Measurements from ENCODE around the gene COL16A1. TPM values are rescaled to one million over a fixed set of nuclear protein-coding genes. Genes with fewer than 3 reads are reported as not detected.

The COL16A1 gene
- total and polyA plus RNA-seq, 3 experiments from 2014 or later: 0.85 TPM; not detected in 2

DNA sequence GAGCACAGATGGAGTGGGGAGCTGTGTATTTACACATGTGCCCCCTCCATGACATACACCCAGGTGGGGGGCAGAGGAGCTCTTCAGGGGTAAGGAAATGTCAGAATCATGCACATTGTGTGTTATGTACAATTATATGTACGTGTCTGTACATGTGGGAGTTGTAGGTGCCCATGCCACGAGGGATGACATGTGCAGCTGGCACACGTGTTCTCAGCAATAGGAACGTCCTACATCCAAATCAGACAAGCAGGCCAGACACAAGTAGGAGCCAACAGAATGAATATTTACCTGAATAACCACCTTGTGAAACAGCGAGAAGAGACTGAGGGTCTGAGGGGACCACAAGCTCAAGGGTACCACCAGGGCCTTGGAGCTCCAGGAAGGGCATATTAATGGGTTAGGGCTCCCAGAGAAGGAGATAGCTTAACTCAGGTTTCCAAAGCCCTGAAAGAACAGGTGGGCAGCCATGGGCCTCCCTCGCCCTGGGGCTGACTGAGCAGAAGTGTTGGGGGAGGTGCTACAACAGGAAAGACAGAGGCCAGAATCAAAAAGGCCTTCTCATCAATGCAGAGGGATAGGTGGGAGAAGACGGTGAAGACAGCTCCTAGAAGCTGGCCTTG lies 3.2 kb downstream of the COL16A1 start:
- DNase-seq: no peak
- H3K27ac ChIP-seq (ENCODE audit: low read depth, low read length): no peak overlapping the region
- Mint-ChIP-seq H3K9me3 (no peaks in the 10 kb centered on the region), H3K27ac (peak overlapping the region in 5 of 8 donors; percentile 14 to 77 (median 62)), H3K4me1 (peaks cover 39 to 58% (median 41%) of the 10 kb centered on the region in 3 donors), H3K27me3 (peaks cover 12 to 13% of the 10 kb centered on the region in 2 donors), H3K4me3 (peak overlapping the region in 1 of 7 donors; percentile 34), H3K36me3 (no peaks in the 10 kb centered on the region)
- H3K36me3 ChIP-seq (ENCODE audit: insufficient read depth, low read length): no peaks in the 10 kb centered on the region
- H3K4me1 ChIP-seq (ENCODE audit: insufficient read depth, low read length): peaks cover 39% of the 10 kb centered on the region
- no peak overlapping the region for H3K4me3 ChIP-seq (ENCODE audit: low read length)
- ChIA-PET POLR2A (no interaction called here), CTCF (interaction anchor here (0.8 to 1.4 kb wide), 4 partner anchors 14 to 88 kb away, joined by 3 to 4 read pairs (median 3); no protein-coding TSS in a partner anchor)
- H3K9me3 ChIP-seq (ENCODE audit: low read length): no peaks in the 10 kb centered on the region
- H3K27me3 ChIP-seq (ENCODE audit: insufficient read depth, low read length, poor library complexity, severe bottlenecking): peaks cover under 1% of the 10 kb centered on the region

DNA sequence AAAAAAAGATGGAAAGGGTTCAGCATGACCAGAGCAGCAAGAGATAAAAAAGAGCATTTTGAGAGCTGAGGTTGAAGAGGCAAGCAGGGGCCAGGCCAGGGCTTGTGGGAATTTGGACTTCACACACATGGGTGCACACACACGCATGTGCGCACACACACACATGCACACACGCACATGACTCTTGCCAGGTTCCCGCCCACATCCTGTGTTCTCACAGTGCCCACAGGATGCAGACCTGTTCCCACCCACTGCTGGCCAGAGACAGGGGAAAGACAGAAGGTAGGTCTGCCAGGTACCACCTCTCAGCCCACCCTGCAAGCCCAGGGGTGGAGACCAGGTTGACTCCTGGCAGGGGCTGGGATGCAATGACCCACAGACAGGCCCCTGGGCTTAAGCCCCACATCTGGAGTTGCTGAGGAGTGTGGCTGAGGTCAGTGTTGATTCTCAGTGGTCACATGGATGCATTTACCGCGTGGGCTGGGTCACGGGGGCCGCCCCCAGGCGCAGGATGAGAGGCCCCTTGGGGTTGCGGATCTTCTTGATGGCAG lies 4.4 kb downstream of the COL16A1 start:
- H3K9me3 ChIP-seq (ENCODE audit: low read length): no peaks in the 10 kb centered on the region
- H3K27me3 ChIP-seq (ENCODE audit: insufficient read depth, low read length, poor library complexity, severe bottlenecking): no peaks in the 10 kb centered on the region
- no peaks in the 10 kb centered on the region for H3K36me3 ChIP-seq (ENCODE audit: insufficient read depth, low read length)
- ChIA-PET CTCF (no interaction called here), POLR2A (interaction anchor here (0.6 kb wide), 1 partner anchor 637 kb away, joined by 5 read pairs; no protein-coding TSS in a partner anchor)
- H3K4me1 ChIP-seq (ENCODE audit: insufficient read depth, low read length): peaks cover 28% of the 10 kb centered on the region
- H3K27ac ChIP-seq (ENCODE audit: low read depth, low read length): no peak overlapping the region
- Mint-ChIP-seq H3K36me3 (no peaks in the 10 kb centered on the region), H3K27me3 (peaks cover 2 to 6% of the 10 kb centered on the region in 2 donors), H3K27ac (peak overlapping the region in 5 of 8 donors; percentile 28 to 91 (median 54)), H3K9me3 (no peaks in the 10 kb centered on the region), H3K4me3 (peak overlapping the region in 6 of 7 donors; percentile 8 to 56 (median 32)), H3K4me1 (peaks cover 27 to 46% (median 29%) of the 10 kb centered on the region in 3 donors)
- no peak overlapping the region for H3K4me3 ChIP-seq (ENCODE audit: low read length)
- peak in 2 of 5 donors; percentile 33 to 64 for DNase-seq

DNA sequence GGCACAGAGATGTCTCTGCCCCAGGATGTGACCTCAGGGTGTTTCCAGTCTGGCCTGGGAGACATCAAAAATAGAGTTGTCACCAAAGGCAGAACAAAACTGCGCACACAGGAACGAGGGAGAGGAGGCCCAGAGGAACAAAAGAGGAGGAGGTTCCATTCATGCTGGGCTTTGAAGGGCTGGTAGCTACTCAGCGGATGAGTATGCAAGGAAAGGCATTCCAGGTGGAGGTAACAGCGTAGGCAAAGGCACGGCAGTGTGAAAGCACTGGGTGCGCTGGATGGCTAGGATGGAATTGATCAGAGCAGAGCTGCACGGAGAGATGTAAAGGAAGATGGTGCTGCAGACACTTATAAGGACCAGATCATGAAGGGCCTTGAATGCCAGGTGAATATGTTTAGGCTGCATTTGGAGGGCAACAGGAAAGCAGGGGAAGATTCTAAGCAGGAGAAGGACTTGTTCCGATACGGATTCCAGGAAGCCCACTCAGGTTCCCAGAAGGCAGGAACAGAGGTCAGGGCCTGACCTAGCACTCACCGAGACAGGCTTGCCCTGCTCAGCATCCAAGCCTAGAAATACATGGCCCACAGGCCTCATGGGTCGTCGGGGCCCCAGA lies 6.3 kb downstream of the COL16A1 start:
- ChIA-PET CTCF (interaction anchor here (1.1 kb wide), 1 partner anchor 92 kb away, joined by 4 read pairs; no protein-coding TSS in a partner anchor), POLR2A (no interaction called here)
- Mint-ChIP-seq H3K27ac (peak overlapping the region in 1 of 8 donors; percentile 48), H3K4me1 (peaks cover 26 to 42% (median 28%) of the 10 kb centered on the region in 3 donors), H3K9me3 (no peaks in the 10 kb centered on the region), H3K36me3 (no peaks in the 10 kb centered on the region), H3K4me3 (peak overlapping the region in 1 of 7 donors; percentile 1), H3K27me3 (no peaks in the 10 kb centered on the region)
- no peak for DNase-seq
- Histone ChIP-seq H3K4me1 (ENCODE audit: insufficient read depth, low read length) (peaks cover 27% of the 10 kb centered on the region), H3K9me3 (ENCODE audit: low read length) (no peaks in the 10 kb centered on the region), H3K4me3 (ENCODE audit: low read length) (no peak overlapping the region), H3K27me3 (ENCODE audit: insufficient read depth, low read length, poor library complexity, severe bottlenecking) (no peaks in the 10 kb centered on the region), H3K36me3 (ENCODE audit: insufficient read depth, low read length) (no peaks in the 10 kb centered on the region), H3K27ac (ENCODE audit: low read depth, low read length) (no peak overlapping the region)

DNA sequence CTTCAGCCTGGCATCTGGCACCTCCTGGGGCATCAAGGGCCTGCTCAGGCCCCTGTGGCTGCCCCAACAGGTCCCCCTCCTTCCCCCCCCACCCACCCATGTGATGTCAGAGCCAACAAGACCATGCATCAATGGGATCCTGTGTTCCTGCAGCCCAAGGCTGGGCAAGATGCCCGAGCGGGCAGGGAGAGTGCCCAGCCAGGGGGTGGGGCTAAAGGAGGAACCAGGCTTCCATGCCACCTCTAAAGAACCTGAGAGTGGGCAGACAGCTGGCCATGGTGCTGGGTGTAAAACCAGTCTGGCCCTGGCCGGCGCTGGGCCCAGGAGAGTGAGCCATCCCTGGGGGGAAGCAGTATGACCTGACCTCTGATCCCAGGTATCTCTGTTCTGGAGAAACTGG lies 7.6 kb downstream of the COL16A1 start:
- no peaks in the 10 kb centered on the region for H3K27me3 ChIP-seq (ENCODE audit: insufficient read depth, low read length, poor library complexity, severe bottlenecking)
- Mint-ChIP-seq H3K4me1 (peaks cover 25 to 36% (median 26%) of the 10 kb centered on the region in 3 donors), H3K4me3 (no peak overlapping the region), H3K27ac (no peak overlapping the region), H3K27me3 (no peaks in the 10 kb centered on the region), H3K9me3 (no peaks in the 10 kb centered on the region), H3K36me3 (no peaks in the 10 kb centered on the region)
- H3K4me1 ChIP-seq (ENCODE audit: insufficient read depth, low read length): peaks cover 27% of the 10 kb centered on the region
- ChIA-PET CTCF (no interaction called here), POLR2A (no interaction called here)
- no peaks in the 10 kb centered on the region for H3K9me3 ChIP-seq (ENCODE audit: low read length)
- no peak overlapping the region for H3K27ac ChIP-seq (ENCODE audit: low read depth, low read length)
- H3K36me3 ChIP-seq (ENCODE audit: insufficient read depth, low read length): no peaks in the 10 kb centered on the region
- no peak for DNase-seq
- H3K4me3 ChIP-seq (ENCODE audit: low read length): no peak overlapping the region

DNA sequence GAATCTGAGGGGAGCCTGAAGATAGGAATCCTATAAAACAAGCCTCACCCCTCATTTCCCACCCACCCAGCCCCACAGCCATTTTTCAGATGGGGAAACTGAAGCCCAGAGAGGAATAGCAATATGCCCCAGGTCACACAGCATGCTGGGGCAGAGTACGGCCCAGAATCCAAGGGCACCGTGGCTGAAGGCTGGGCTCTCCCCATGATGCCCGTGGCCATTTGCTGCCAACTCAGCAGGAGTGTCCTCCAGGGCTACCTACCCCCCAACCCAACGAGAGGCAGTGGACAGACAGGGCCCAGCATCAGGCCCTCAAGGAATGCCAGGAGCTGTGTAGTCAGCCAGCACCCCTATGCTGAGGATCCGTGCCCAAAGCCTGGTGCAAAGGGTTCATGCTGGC lies 8.5 kb downstream of the COL16A1 start:
- no peak overlapping the region for H3K4me3 Mint-ChIP-seq
- ChIA-PET POLR2A (no interaction called here), CTCF (no interaction called here)
- Histone ChIP-seq H3K27ac (ENCODE audit: low read depth, low read length) (no peak overlapping the region), H3K4me1 (ENCODE audit: insufficient read depth, low read length) (peaks cover 20% of the 10 kb centered on the region), H3K4me3 (ENCODE audit: low read length) (no peak overlapping the region), H3K36me3 (ENCODE audit: insufficient read depth, low read length) (no peaks in the 10 kb centered on the region), H3K9me3 (ENCODE audit: low read length) (no peaks in the 10 kb centered on the region), H3K27me3 (ENCODE audit: insufficient read depth, low read length, poor library complexity, severe bottlenecking) (no peaks in the 10 kb centered on the region)
- no peaks in the 10 kb centered on the region for H3K27me3 Mint-ChIP-seq
- DNase-seq: no peak
- peaks cover 17 to 27% (median 18%) of the 10 kb centered on the region in 3 donors for H3K4me1 Mint-ChIP-seq
- H3K36me3 Mint-ChIP-seq: no peaks in the 10 kb centered on the region
- no peak overlapping the region for H3K27ac Mint-ChIP-seq
- H3K9me3 Mint-ChIP-seq: no peaks in the 10 kb centered on the region

DNA sequence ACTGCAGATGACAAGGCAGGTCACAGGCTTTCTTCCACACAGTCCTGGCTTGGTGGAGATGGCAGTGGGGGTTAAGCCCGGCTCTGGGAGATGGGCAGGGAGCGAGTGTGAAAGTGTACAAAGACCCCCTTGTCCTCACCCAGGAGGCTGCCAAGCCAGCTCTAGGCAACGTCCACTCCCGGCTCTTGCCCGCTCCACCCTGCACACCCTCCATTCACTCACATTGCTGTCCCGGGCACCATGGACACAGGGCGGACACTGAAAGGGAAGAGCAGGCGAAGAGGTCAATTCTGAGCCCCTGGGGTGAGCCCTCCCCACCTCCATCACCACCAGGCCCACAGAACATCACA lies 8.9 kb downstream of the COL16A1 start:
- no peak overlapping the region for H3K4me3 ChIP-seq (ENCODE audit: low read length)
- no peak overlapping the region for H3K27ac Mint-ChIP-seq
- no peaks in the 10 kb centered on the region for H3K9me3 Mint-ChIP-seq
- peaks cover 16% of the 10 kb centered on the region for H3K4me1 ChIP-seq (ENCODE audit: insufficient read depth, low read length)
- H3K27ac ChIP-seq (ENCODE audit: low read depth, low read length): no peak overlapping the region
- CTCF ChIA-PET: no interaction called here
- H3K36me3 Mint-ChIP-seq: no peaks in the 10 kb centered on the region
- peaks cover 15 to 23% (median 16%) of the 10 kb centered on the region in 3 donors for H3K4me1 Mint-ChIP-seq
- peaks cover 0 to 2% of the 10 kb centered on the region in 2 donors for H3K27me3 Mint-ChIP-seq
- POLR2A ChIA-PET: interaction anchor here (0.6 kb wide), 1 partner anchor 340 kb away, joined by 4 read pairs; no protein-coding TSS in a partner anchor
- DNase-seq: no peak
- H3K36me3 ChIP-seq (ENCODE audit: insufficient read depth, low read length): no peaks in the 10 kb centered on the region
- H3K9me3 ChIP-seq (ENCODE audit: low read length): no peaks in the 10 kb centered on the region
- no peaks in the 10 kb centered on the region for H3K27me3 ChIP-seq (ENCODE audit: insufficient read depth, low read length, poor library complexity, severe bottlenecking)
- no peak overlapping the region for H3K4me3 Mint-ChIP-seq

DNA sequence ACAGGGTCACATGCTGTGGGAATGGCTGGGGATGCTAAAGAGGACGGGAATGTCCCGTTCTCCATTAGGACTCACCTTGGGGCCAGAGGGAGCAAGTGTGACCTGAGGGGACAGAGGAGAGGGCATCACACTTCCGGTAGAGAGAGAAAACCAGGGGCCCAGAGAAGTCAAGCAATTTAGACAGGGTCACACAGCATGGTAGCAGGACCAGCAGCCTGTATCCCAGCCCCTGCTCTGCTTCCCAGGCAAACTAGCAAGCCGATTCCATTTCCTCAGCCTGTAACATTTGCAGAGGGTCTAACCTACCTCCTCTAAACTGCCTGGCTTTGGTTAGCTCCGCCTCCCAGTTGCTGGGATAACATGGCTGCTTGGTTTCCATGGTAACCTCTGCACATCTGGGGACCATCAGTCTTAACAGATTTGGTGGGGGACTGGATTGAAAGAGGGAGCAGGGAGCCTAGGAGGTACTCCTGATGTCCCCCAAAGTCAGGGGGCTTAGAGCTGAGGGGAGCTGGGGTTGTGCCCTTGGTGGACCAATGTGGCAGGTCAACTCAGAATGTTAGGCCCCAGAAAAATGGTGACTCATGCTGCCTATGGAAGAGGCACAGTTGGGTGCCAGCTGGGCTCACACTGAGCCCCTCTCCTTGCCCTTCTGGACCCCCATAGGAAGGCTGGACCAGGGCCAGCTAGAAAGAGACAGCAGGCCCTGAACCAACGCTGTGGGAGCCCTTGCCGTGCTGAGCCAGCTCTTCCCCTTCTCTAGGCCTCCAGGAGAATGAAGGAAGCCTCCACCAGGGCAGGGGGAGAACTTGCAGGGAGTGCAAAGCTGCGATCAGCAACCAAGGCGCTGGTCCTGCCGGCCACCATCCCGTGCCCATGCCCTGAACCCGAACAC lies 9.5 kb downstream of the COL16A1 start:
- no peaks in the 10 kb centered on the region for H3K27me3 ChIP-seq (ENCODE audit: insufficient read depth, low read length, poor library complexity, severe bottlenecking)
- peaks cover 10% of the 10 kb centered on the region for H3K4me1 ChIP-seq (ENCODE audit: insufficient read depth, low read length)
- Mint-ChIP-seq H3K36me3 (no peaks in the 10 kb centered on the region), H3K9me3 (no peaks in the 10 kb centered on the region), H3K4me3 (no peak overlapping the region), H3K27me3 (peaks cover 0 to 7% of the 10 kb centered on the region in 2 donors), H3K27ac (peak overlapping the region in 1 of 8 donors; percentile 57), H3K4me1 (peaks cover 8 to 17% (median 10%) of the 10 kb centered on the region in 3 donors)
- POLR2A ChIA-PET: interaction anchor here (0.6 kb wide), 1 partner anchor 341 kb away, joined by 4 read pairs; no protein-coding TSS in a partner anchor
- no peak overlapping the region for H3K27ac ChIP-seq (ENCODE audit: low read depth, low read length)
- CTCF ChIA-PET: interaction anchor here (1.3 kb wide), 1 partner anchor 95 kb away, joined by 3 read pairs; no protein-coding TSS in a partner anchor
- no peaks in the 10 kb centered on the region for H3K9me3 ChIP-seq (ENCODE audit: low read length)
- DNase-seq: no peak
- no peak overlapping the region for H3K4me3 ChIP-seq (ENCODE audit: low read length)
- no peaks in the 10 kb centered on the region for H3K36me3 ChIP-seq (ENCODE audit: insufficient read depth, low read length)

Measured in CD8-positive, alpha-beta memory T cell (primary cell).